Ectodermal cell (in vitro differentiated cells): ENCODE results near the gene TMEM89.
A peak's percentile ranks its signal among the peaks of the same experiment; 100 is the strongest.

ENCODE experiments used
- H3K27ac ChIP-seq: 2 replicates; pipeline ENCODE4 v1.7.0; 2013; ENCODE audit warnings: mild to moderate bottlenecking, low read depth, low read length; ENCODE audit not compliant: insufficient read depth, poor library complexity, severe bottlenecking
- H3K27me3 ChIP-seq: 2 replicates; pipeline ENCODE4 v1.7.0; 2013; ENCODE audit warnings: mild to moderate bottlenecking, low read length; ENCODE audit not compliant: insufficient read depth, control insufficient read depth, poor library complexity, severe bottlenecking
- H3K36me3 ChIP-seq: one replicate; pipeline ENCODE4 v1.7.0; 2013; ENCODE audit warnings: low read length; ENCODE audit not compliant: control insufficient read depth, insufficient read depth
- H3K4me1 ChIP-seq: one replicate; pipeline ENCODE4 v1.7.0; 2013; ENCODE audit warnings: low read length; ENCODE audit not compliant: control insufficient read depth, insufficient read depth
- H3K4me3 ChIP-seq: 2 replicates; pipeline ENCODE4 v1.7.0; 2013; ENCODE audit warnings: low read depth, low read length, control low read depth; ENCODE audit not compliant: insufficient read depth
- H3K9me3 ChIP-seq: 2 replicates; pipeline ENCODE4 v1.7.0; 2013; ENCODE audit warnings: mild to moderate bottlenecking, low read length, moderate library complexity; ENCODE audit not compliant: control insufficient read depth
- WGBS, 2 experiments: methylation state at CpG; one replicate each; pipeline ENCODE4 v1.1.7; 2013; ENCODE audit warnings: missing lambda C conversion rate in 2 of 2; 5-methylcytosine and 5-hydroxymethylcytosine counted together

The TMEM89 gene

DNA sequence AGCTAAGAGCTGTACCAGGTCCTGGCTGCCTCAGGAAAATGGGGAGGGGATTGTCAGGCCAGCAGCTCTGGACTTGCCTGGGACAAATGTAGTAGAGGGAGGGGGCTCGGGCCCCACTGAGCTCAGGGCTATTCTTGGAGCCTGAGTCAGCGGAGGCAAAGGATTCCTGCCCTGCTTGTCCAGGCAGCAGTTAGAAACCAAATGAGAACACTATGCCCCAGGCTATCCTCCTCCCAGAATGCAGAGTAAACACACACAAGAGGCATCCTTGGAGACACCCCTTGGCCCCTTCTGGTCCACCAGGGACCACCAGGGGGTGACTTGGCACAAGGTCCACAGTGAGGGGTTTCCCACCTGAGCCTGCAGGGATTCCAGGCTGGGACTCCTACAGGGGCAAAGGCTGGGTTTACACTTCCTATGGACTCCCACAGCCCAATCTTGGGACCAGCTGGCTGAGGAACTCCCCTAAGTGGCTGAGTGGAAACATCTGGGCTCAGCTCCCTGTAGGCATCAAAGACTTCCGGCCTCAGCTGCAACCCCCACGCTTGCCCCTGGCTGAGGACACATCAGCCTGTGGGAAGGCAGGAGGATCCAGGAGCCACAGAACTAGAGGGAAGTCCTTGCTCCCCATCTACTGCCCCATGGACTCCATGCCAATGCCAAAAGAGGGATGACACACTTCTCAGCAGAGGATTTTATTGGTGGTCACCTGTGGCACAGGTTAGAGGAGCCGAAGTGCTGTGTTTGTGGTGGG lies 23.1 kb downstream of the TMEM89 start:
- Histone ChIP-seq H3K4me1 (peaks cover 20% of the 10 kb centered on the region), H3K27me3 (peaks cover 18% of the 10 kb centered on the region), H3K36me3 (peaks cover 47% of the 10 kb centered on the region), H3K27ac (peak overlapping the region; percentile 67), H3K9me3 (no peaks in the 10 kb centered on the region), H3K4me3 (no peak overlapping the region)
- WGBS, 2 experiments, result 92 to 93% methylated on average over 5 of the region's 5 CpGs

DNA sequence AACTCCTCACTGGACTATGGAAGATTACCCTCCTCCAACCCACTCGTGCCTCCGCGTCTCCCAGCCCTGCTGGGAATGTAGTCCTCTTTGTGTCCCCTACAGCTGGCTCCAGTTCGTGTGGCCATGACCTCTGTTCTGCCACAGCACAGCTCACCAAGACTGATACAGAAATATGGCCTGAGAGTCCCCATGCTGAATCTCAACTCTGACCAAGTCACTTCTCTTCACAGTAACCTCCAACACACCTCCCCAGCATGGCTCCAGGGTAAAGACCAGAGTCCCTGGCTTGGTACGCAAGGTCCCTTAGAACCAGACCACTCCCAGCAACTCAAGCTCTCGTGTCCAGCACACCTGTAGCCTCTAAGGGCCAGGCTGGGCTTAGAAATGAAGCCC lies 24.2 kb downstream of the TMEM89 start:
- Histone ChIP-seq H3K9me3 (no peaks in the 10 kb centered on the region), H3K4me3 (no peak overlapping the region), H3K27me3 (peaks cover 18% of the 10 kb centered on the region), H3K36me3 (peaks cover 36% of the 10 kb centered on the region), H3K4me1 (peaks cover 20% of the 10 kb centered on the region), H3K27ac (no peak overlapping the region)
- 95 to 97% methylated on average over 6 of the region's 6 CpGs for WGBS, 2 experiments

- peaks cover 18% of the 10 kb centered on the region for H3K27me3 ChIP-seq
- H3K4me1 ChIP-seq, result peaks cover 20% of the 10 kb centered on the region
- 88 to 94% methylated on average over 8 of the region's 8 CpGs for WGBS, 2 experiments
- H3K4me3 ChIP-seq, result no peak overlapping the region
- H3K36me3 ChIP-seq, result peaks cover 33% of the 10 kb centered on the region
- H3K9me3 ChIP-seq, result no peaks in the 10 kb centered on the region
- no peak overlapping the region for H3K27ac ChIP-seq
Observed at GRCh38 chr3:48596676-48597407, 24.7 kb downstream of the TMEM89 start.

DNA sequence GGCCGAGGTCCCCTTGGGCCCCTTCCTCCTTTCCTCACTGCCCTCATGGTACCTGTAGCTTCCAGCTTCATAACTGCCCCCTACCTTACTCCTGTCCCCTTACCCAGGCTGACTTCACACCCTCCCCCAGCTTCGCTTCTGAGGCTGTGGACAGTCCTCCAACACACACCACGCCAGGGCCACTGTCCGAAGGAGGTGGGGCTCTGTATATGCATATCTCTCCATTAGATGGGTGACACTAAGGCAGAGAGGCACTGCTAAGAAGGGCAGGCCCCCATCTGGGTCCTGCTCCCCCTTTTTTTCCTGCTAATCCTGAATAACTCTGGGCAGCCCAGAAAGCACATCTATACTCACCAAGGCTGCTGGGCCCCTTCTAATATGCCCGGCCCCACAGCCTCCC lies 25.4 kb downstream of the TMEM89 start:
- peaks cover 27% of the 10 kb centered on the region for H3K36me3 ChIP-seq
- 79 to 88% methylated on average over 5 of the region's 5 CpGs for WGBS, 2 experiments

GRCh38 chr3:48595526-48596121 lies 25.9 kb downstream of the TMEM89 start:
- Histone ChIP-seq H3K4me3 (peak overlapping the region; percentile 30), H3K27ac (no peak overlapping the region), H3K27me3 (peaks cover 18% of the 10 kb centered on the region), H3K9me3 (no peaks in the 10 kb centered on the region), H3K4me1 (peaks cover 20% of the 10 kb centered on the region), H3K36me3 (peaks cover 21% of the 10 kb centered on the region)
- 26 to 31% methylated on average over 10 of the region's 10 CpGs for WGBS, 2 experiments

More for the DNA sequence above, 25.4 kb downstream of the TMEM89 start:
- no peak overlapping the region for H3K4me3 ChIP-seq
- H3K4me1 ChIP-seq, result peaks cover 20% of the 10 kb centered on the region
- H3K27me3 ChIP-seq, result peaks cover 18% of the 10 kb centered on the region
- H3K9me3 ChIP-seq, result no peaks in the 10 kb centered on the region
- H3K27ac ChIP-seq, result no peak overlapping the region

- H3K27me3 ChIP-seq, result peaks cover 18% of the 10 kb centered on the region
- H3K4me3 ChIP-seq, result peak within 1 kb of the TSS; percentile 30
- 3 to 4% methylated on average over 34 to 35 of the region's 35 CpGs for WGBS, 2 experiments
- peaks cover 20% of the 10 kb centered on the region for H3K4me1 ChIP-seq
- peaks cover 16% of the 10 kb centered on the region for H3K36me3 ChIP-seq
- H3K9me3 ChIP-seq, result no peaks in the 10 kb centered on the region
- no peak within 1 kb of the TSS for H3K27ac ChIP-seq
Observed at GRCh38 chr3:48595075-48595525, 26.5 kb downstream of the TMEM89 start, which contains the start of gene COL7A1. COL7A1 (minus strand) TSS chr3:48595329; CDS start chr3:48595159, 170 bp downstream.

DNA sequence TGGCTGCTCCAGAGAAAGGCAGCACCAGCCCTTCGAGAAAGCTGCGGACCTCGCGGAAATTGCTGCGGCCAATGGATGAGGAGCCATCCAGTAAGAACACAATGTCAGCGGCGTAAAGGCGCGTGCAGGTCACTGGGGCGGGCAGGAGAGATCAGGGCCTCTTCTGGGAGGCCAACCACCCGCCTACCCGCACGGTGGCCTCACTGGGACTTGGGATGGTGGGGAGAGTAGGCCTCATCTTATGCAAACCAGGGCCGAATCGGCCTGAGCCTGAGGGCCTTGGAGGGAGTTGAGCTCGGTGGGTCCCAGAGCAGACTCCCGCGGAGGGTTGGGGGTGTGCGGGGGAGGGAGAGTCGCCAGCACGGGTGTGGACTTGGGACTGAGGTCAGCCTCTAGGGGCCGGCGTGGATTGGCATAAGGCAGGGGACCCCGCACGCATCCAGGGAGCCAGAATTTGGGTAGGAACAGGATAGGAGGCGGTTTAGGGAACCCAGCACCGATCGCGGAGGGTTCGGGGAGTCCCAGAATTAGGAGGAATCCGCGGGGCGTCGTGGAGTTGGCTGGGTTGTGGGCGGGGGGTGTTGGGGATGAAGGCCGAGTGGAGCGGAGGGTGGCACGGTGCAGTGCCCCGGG lies 27.0 kb downstream of the TMEM89 start:
- H3K4me3 ChIP-seq, result peak overlapping the region; percentile 30
- H3K4me1 ChIP-seq, result peaks cover 20% of the 10 kb centered on the region
- WGBS, 2 experiments, result 30 to 33% methylated on average over 39 of the region's 39 CpGs
- peaks cover 11% of the 10 kb centered on the region for H3K36me3 ChIP-seq
- no peak overlapping the region for H3K27ac ChIP-seq
- no peaks in the 10 kb centered on the region for H3K9me3 ChIP-seq
- peaks cover 18% of the 10 kb centered on the region for H3K27me3 ChIP-seq

- 94 to 97% methylated on average over 9 of the region's 9 CpGs for WGBS, 2 experiments
- peaks cover 20% of the 10 kb centered on the region for H3K4me1 ChIP-seq
- H3K9me3 ChIP-seq, result no peaks in the 10 kb centered on the region
- no peak overlapping the region for H3K27ac ChIP-seq
- H3K4me3 ChIP-seq, result no peak overlapping the region
- peaks cover 18% of the 10 kb centered on the region for H3K27me3 ChIP-seq
- no peaks in the 10 kb centered on the region for H3K36me3 ChIP-seq
Observed at GRCh38 chr3:48593337-48593736, 28.2 kb downstream of the TMEM89 start.

DNA sequence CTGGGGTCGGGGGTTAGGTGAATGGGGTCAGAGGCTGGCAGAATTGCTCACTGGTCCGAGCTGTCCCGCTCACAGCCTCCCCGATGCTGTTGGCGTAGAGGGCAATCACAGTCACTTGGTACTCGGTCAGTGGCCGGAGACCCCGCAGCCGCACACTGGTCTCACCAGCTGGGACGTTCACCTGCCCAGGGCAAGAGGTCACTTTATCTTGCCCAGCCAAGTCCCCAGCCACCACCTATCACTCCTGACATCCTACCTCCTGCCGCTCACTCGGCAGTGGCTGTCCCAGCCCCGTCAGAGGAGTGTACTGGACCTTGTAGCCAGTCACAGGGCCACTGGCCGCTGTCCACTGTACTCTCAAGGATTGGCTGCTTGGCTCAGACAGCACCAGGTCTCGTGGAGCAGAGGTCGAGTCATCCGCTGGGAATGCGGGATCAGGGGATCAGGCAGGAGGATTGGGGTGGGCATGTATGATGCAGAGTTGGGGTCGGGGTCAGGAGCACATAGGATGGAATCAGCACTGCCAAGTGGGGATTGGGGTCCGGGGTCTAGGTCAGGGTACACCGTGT lies 29.0 kb downstream of the TMEM89 start:
- 93 to 95% methylated on average over 21 of the region's 21 CpGs for WGBS, 2 experiments
- H3K27me3 ChIP-seq, result peaks cover 18% of the 10 kb centered on the region
- H3K9me3 ChIP-seq, result no peaks in the 10 kb centered on the region
- peaks cover 20% of the 10 kb centered on the region for H3K4me1 ChIP-seq
- no peak overlapping the region for H3K27ac ChIP-seq
- no peak overlapping the region for H3K4me3 ChIP-seq
- H3K36me3 ChIP-seq, result no peaks in the 10 kb centered on the region
